ENCODE data around the gene ERH. TPM values are rescaled to one million over a fixed set of nuclear protein-coding genes. Genes with fewer than 3 reads are reported as not detected.
"Not testable (repeated sequence)": the region's sequence is repeated elsewhere in the genome, so short reads cannot be mapped to it uniquely, and the experiment has no call there.

Gene ERH
- polyA plus RNA-seq, 3 donors = 47.3 to 176 (median 103) TPM

GRCh38 chr14:69401841-69402240 lies 3.7 kb upstream of the ERH start:
- WGBS, 3 donors = 53 to 72% (median 64%) methylated on average over 2 of the region's 2 CpGs
- no peak overlapping the region for H3K27ac ChIP-seq (ENCODE audit: low read depth, low read length)

GRCh38 chr14:69400154-69400553 lies 2.1 kb upstream of the ERH start:
- 38 to 92% (median 90%) methylated on average over 6 of the region's 6 CpGs for WGBS, 3 donors
- no peak overlapping the region for H3K27ac ChIP-seq (ENCODE audit: low read depth, low read length)

DNA sequence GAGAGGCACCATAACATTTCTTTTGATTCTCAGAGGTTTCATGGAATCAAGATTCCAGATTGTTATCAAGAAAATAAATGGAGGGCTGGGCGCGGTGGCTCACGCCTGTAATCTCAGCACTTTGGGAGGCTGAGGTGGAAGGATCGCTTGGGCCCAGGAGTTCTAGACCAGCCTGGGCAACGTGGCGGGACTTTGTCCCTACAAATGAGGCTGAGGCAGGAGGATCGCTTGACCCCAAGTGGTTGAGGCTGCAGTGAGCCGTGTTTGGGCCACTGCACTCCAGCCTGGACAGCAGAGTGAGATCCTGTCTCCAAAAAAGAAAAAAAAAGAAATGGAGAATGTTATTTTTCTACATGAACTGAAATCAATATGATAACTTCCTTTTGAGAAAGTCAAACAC lies 1.7 kb upstream of the ERH start:
- 64 to 91% (median 91%) methylated on average over 8 of the region's 8 CpGs for WGBS, 3 donors
- no peak overlapping the region for H3K27ac ChIP-seq (ENCODE audit: low read depth, low read length)

DNA sequence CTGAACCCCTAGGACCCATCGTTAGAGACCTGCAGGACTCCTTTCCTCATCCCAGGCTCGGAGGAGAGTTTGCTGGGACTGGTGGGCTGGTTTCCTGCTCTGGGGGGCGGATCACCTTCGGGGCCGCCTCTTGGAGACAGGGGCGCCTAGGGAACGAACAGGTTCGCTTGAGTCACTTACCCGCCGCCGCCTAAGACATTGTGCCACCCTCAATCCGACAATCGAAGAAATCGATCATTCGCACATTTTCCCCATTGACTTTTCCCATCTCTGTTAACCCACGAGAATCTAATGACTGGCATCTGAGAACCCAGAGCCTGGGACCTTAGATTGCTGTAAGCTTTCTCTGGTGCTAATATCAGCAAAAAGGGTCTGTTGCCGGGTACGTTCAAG lies 715 bp upstream of the ERH start:
- no peak overlapping the region for H3K27ac ChIP-seq (ENCODE audit: low read depth, low read length)
- WGBS, 3 donors = 0 to 1% (median 0%) methylated on average over 18 of the region's 18 CpGs

DNA sequence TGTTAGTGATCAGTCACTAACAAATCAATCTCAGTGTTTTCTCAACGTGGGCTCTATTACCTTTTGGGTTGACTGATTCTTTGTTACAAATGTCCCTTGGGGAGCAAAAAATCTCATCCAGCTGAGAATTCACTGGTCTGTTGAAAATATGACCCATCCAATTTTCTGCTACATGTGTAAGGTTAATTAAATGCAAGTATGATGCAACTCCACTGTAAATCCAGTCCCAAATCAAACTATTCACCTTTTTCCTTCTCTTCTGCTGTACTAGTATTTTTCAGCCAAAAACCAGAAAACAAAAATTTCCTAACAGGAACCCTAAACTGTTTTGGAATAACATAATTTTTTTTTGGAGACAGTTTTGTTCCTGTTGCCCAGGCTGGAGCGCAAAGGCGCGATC lies 2.2 kb downstream of the ERH start:
- WGBS, 3 donors = 84 to 91% (median 88%) methylated on average over 4 of the region's 4 CpGs

GRCh38 chr14:69392481-69392880 lies 5.6 kb downstream of the ERH start:
- 94 to 96% (median 95%) methylated on average over 3 of the region's 3 CpGs for WGBS, 3 donors
- H3K27ac ChIP-seq (ENCODE audit: low read depth, low read length) = no peak overlapping the region

More for the DNA sequence above, 2.2 kb downstream of the ERH start:
- no peak overlapping the region for H3K27ac ChIP-seq (ENCODE audit: low read depth, low read length)

GRCh38 chr14:69391400-69391799 lies 6.7 kb downstream of the ERH start:
- H3K27ac ChIP-seq (ENCODE audit: low read depth, low read length) = not testable (repeated sequence)
- WGBS, 3 donors = 79 to 82% (median 80%) methylated on average over 8 of the region's 8 CpGs

- 70 to 88% (median 80%) methylated on average over 3 of the region's 3 CpGs for WGBS, 3 donors
- H3K27ac ChIP-seq (ENCODE audit: low read depth, low read length) = no peak overlapping the region
Measured at GRCh38 chr14:69387311-69387710, 10.8 kb downstream of the ERH start.

- 85 to 99% (median 94%) methylated on average over 2 of the region's 2 CpGs for WGBS, 3 donors
- H3K27ac ChIP-seq (ENCODE audit: low read depth, low read length) = no peak overlapping the region
Measured at GRCh38 chr14:69378274-69378673, 19.8 kb downstream of the ERH start.

GRCh38 chr14:69376439-69376838 lies 21.7 kb downstream of the ERH start:
- no peak overlapping the region for H3K27ac ChIP-seq (ENCODE audit: low read depth, low read length)

- H3K27ac ChIP-seq (ENCODE audit: low read depth, low read length) = no peak overlapping the region
- 93 to 96% (median 95%) methylated on average over 5 of the region's 5 CpGs for WGBS, 3 donors
Measured at GRCh38 chr14:69375722-69376121, 22.4 kb downstream of the ERH start.

- H3K27ac ChIP-seq (ENCODE audit: low read depth, low read length) = no peak overlapping the region
- 97 to 99% (median 98%) methylated on average over 3 of the region's 3 CpGs for WGBS, 3 donors
Measured at GRCh38 chr14:69375182-69375581, 22.9 kb downstream of the ERH start.

DNA sequence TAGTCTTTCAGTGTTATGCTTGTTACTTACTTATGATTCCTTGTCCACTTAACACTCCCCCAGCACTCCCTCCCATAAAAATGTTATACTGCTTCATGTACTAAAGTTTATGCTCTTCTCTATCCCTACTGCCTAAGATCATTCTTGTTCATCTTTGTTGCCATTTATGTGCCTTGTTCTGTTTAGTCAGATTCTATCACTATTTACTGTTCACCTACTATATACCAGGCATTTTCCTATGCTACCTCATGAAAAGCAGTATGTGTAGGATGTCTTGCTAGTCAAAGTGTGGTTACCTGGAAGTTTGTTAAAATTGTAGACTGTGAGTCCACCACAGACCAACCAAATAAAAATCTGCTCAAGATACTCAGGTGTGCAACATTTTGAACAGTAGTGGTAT lies 23.9 kb downstream of the ERH start:
- no peak overlapping the region for H3K27ac ChIP-seq (ENCODE audit: low read depth, low read length)

GRCh38 chr14:69373104-69373503 lies 25.0 kb downstream of the ERH start:
- 56 to 100% (median 61%) methylated on average over 1 of the region's 1 CpG for WGBS, 3 donors
- H3K27ac ChIP-seq (ENCODE audit: low read depth, low read length) = no peak overlapping the region

GRCh38 chr14:69372146-69372545 lies 26.0 kb downstream of the ERH start:
- H3K27ac ChIP-seq (ENCODE audit: low read depth, low read length) = no peak overlapping the region
- WGBS, 3 donors = 81 to 98% (median 98%) methylated on average over 3 of the region's 3 CpGs

DNA sequence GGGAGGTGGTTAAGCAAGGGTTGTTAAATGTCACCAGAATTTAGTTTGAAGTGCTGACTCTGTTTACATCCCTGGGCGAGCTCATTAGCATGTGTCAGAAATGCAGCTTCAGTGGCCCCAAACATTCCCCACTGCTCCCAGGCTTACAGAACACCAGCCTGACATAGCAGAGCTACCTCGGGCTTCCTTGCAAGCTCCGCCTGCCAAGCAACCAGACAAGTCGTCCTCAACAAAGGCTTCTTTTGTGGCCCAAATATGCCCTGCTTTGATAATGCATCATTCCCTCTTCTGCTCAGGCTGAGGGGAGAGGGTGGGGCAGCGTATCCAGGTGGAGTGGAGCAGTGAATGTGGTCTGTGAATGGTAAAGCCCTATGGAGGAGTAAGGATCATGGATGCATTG lies 28.0 kb downstream of the ERH start:
- no peak overlapping the region for H3K27ac ChIP-seq (ENCODE audit: low read depth, low read length)
- WGBS, 3 donors = 62 to 75% (median 73%) methylated on average over 5 of the region's 5 CpGs

DNA sequence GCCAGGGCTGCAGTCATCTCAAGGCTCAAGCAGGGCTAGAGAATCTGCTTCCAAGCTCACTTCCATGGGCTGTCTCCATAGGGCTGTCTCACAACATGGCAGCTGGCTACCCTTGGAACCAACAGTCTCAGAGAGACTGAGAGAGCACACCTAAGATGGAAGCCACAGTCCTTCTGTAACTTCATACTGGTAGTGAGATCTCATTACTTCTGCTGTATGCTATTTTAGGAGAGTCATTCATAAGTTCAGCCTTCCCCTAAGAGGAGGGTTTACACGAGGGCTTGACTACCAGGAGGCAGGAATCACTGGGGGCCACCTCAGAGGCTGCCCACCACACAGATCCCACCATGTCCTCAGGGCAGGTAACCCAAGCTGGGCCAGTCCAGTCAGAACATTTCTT lies 29.7 kb downstream of the ERH start:
- 68 to 87% (median 86%) methylated on average over 1 of the region's 1 CpG for WGBS, 3 donors
- no peak overlapping the region for H3K27ac ChIP-seq (ENCODE audit: low read depth, low read length)

DNA sequence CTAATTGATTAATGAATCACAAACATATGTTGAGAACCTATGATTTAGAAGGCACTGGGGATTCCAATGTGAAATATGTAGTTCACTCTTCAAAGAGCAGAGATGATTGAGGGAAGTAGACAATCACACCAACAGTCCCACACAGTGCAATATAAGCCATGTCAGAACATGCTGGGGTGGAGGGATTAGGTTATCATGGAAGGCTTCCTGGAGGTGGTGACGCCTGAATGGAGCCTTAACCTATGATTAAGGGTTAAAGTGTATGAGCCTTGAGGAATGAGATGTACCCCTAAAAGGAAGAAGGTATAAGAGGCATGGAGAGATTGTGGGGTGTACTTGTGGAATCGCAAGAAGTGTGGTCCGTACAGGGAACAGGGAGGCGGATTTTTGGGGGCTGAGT lies 31.3 kb downstream of the ERH start:
- 97 to 99% (median 99%) methylated on average over 4 of the region's 4 CpGs for WGBS, 3 donors
- H3K27ac ChIP-seq (ENCODE audit: low read depth, low read length) = no peak overlapping the region

DNA sequence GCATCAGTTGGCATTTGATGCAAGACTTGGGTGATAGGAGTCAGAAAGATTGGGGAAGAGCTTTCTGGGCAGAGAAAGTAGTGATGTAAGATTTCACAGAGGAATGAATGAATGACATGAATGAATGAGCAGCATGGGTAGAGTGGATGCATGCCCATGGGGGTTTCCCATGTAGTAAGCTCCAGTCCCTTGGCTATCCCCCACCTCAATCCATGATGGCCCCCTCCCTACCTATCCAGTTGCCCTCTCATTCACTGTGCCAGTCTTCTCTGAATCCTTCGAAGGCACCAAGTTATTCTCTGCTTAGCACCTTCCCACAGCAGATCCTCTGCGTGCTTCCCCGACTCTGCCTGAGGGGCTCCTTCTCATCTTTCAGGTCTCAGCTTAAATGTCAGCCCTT lies 32.0 kb downstream of the ERH start:
- H3K27ac ChIP-seq (ENCODE audit: low read depth, low read length) = no peak overlapping the region
- WGBS, 3 donors = 62 to 73% (median 66%) methylated on average over 3 of the region's 3 CpGs

DNA sequence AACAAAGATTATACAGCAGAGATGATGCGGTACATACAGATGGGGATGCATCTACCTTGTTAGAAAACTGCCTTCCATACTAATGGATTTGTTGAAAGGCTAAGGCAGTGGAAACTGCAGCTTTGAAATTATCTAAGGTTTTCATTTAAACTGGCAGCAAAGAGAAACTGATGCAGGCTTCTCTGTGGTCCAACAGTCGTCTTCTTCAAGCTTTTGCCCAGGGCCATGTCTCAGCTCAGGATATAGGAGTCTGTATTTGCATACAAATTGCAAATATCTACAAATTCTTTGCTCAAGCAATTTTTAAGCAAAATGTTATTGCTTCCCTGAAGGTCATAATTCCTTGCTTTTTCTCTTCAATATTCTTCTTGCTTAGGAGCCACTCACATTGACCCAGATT lies 33.7 kb downstream of the ERH start:
- H3K27ac ChIP-seq (ENCODE audit: low read depth, low read length) = no peak overlapping the region
- 87 to 95% (median 87%) methylated on average over 2 of the region's 2 CpGs for WGBS, 3 donors

- H3K27ac ChIP-seq (ENCODE audit: low read depth, low read length) = no peak overlapping the region
- 84 to 88% (median 85%) methylated on average over 4 of the region's 4 CpGs for WGBS, 3 donors
Measured at GRCh38 chr14:69363964-69364363, 34.1 kb downstream of the ERH start.
